Activated CD4-positive, alpha-beta T cell treated with anti-CD3 and anti-CD28 coated beads, Interleukin-2, Interleukin-4, amounts not matched to agents 100 ng/mL and 50 ng/mL, durations not matched to agents 16 hours and 8 hours (primary cell): Measurements from ENCODE around the gene BGLAP.

Source experiments
- DNase-seq: peaks from one replicate; pipeline ENCODE4 v3.0.0-alpha.2; 2020; ENCODE audit warnings: low spot score

The BGLAP gene

GRCh38 chr1:156258859-156259258, 16.9 kb downstream of the BGLAP start:
- DNase-seq, result no peak

- no peak for DNase-seq
These were observed 17.8 kb downstream of the BGLAP start for GRCh38 chr1:156259805-156260204.

GRCh38 chr1:156260896-156261295, 18.9 kb downstream of the BGLAP start:
- DNase-seq, result no peak

GRCh38 chr1:156262461-156263287, 20.7 kb downstream of the BGLAP start:
- DNase-seq, result no peak

DNA sequence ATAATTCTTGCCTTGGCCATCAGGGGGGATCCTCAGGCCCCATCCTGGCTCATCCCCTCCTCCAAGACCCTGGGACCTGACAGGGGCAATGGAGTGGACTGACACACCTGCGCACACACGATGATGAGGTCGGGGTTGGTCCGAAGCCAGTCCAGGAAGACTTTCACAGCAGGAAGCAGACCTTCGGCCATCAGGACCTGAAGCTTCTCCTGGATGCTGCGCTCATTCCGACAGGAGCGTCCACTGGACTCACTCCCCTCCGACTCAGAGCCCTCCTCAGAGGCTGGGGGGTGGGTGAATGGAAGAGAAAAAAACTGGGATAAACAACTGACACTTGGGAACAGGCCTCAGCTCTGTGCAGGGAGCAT, 21.3 kb downstream of the BGLAP start:
- no peak for DNase-seq

- no peak for DNase-seq
These were observed 24.1 kb downstream of the BGLAP start for GRCh38 chr1:156266051-156266450.

GRCh38 chr1:156268336-156268735, 26.4 kb downstream of the BGLAP start:
- DNase-seq, result no peak

DNA sequence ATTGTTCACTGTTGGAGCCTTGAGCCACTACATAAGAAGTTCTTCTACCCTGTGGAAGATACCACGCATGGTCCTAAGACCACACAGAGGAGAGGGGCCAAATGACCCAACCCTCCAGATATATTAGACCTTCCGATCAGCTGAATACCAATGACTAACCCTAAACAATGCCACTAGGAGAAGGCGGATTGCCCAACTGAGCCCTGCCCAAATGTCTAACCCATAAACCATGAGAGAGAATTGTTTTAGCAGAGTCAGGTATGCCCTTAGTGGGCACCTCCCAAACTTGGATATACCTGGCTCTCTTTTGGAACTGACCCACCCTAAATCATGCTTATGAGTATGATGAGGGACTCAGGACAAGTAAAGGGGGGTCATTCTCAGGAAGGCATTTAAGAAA, 28.3 kb downstream of the BGLAP start:
- no peak for DNase-seq

- DNase-seq, result no peak
These were observed 34.5 kb downstream of the BGLAP start for GRCh38 chr1:156276532-156276931.

DNA sequence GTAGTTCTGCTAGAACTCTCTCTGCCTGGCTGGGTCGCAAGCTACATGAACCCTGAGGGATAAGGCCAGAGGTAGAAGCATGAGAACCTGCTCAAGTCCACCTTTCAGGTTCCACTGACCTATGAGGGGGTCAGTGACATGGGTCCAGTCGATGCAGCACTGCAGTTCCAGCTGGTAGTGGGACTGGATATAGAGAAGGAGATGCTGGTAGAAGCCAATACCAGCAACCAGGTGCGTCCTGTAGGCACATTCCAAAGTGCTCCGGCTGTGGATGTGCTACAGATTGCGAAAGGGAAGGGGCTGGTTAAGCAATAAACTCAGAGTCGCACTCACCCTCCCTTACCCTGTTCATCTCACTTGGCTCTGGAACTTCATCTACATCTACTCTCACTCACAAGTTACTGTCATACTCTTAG, 35.0 kb downstream of the BGLAP start:
- DNase-seq, result no peak

GRCh38 chr1:156279837-156280236, 37.9 kb downstream of the BGLAP start:
- no peak for DNase-seq

GRCh38 chr1:156281281-156281680, 39.3 kb downstream of the BGLAP start:
- peak; percentile 53 for DNase-seq

GRCh38 chr1:156281693-156282478, 39.9 kb downstream of the BGLAP start:
- peak; percentile 32 for DNase-seq

DNA sequence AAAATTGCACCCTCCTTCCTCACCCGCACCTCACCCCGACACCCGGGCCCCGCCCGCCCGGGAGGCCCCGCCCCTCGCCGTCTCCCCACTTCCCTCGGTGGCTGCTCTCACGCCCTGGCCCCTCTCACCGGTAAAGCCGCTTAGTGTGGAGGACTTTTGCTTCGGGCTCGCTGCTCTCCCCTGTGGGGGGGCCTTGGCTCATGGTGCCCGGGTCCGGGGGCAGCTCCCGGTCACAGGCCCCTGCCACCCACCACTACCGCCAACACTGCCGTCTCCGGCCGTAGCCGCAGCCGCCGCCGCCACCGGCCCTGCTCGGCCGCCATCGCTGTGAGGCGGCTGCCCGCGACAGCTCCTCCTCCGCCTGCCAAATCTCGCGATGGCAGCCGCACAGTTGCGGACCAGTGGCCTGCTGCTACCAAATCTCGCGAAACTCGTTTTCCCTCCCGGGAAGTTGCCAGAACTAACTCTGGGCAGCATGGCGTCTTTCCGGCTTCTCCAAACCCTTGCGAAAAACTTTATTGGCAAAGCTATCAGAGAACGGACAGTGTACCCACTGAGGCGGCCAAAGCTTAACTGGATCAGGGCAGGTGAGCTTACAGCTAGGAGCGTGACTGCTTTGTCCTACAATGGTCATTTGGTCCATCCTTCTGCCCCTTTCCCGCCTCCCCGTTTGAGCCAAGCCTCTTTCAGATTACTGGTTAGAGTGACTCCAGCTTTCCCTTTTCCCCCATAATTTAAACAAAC, 40.7 kb downstream of the BGLAP start, which contains the start of gene SMG5:
Gene SMG5 (minus strand): TSS at position 347 of the 744 bp plus-strand sequence. CDS start 145 bp downstream, at position 202.
- peak; percentile 99 for DNase-seq

- DNase-seq, result no peak
These were observed 41.5 kb downstream of the BGLAP start for GRCh38 chr1:156283521-156283920.

GRCh38 chr1:156284112-156284511, 42.1 kb downstream of the BGLAP start, which contains the start of gene TMEM79:
Gene TMEM79, plus strand, starts transcription at chr1:156284325. Its CDS starts 902 bp downstream, at chr1:156285227.
- DNase-seq, result no peak

DNA sequence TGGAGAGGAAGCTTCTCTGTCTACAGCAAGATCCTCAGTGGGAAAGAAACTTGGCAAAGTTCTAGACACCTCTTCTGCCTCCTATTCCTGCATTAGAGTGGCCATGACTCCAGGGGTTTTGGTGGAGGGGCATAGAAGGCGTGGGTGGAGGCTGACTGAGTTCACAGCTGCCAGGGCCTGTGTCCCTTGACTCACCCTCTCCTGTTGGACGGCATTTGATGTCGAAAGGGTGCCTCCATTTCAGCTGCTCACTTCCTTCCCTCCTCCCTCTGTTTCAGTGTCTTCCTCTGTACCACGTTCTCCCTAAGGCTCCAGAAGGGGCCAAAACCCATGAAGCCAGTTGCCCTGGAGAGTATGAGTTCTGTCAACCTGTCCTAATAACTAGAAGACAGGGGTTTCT, 42.8 kb downstream of the BGLAP start:
- DNase-seq, result no peak

- DNase-seq, result no peak
These were observed 43.5 kb downstream of the BGLAP start for GRCh38 chr1:156285437-156285836.

GRCh38 chr1:156286061-156286460, 44.1 kb downstream of the BGLAP start:
- no peak for DNase-seq

DNA sequence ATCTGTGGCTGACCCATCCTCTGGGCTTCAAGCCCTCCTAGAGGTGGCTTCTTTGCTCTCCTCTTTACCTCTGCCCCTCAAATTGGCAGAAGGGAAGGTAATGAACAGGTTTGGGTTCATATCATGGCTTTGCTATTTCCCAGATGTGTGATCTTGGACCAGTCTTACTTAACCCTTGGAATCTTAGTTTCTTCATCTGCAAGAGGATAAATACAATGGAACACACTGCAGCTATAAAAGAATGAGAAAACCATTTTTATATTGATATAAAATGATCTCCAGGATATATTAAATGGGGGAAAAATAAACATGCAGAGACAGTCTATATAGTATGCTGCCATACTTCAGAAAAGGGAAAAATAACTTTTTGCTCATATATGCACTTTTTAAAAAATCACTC, 47.9 kb downstream of the BGLAP start:
- DNase-seq, result no peak

DNA sequence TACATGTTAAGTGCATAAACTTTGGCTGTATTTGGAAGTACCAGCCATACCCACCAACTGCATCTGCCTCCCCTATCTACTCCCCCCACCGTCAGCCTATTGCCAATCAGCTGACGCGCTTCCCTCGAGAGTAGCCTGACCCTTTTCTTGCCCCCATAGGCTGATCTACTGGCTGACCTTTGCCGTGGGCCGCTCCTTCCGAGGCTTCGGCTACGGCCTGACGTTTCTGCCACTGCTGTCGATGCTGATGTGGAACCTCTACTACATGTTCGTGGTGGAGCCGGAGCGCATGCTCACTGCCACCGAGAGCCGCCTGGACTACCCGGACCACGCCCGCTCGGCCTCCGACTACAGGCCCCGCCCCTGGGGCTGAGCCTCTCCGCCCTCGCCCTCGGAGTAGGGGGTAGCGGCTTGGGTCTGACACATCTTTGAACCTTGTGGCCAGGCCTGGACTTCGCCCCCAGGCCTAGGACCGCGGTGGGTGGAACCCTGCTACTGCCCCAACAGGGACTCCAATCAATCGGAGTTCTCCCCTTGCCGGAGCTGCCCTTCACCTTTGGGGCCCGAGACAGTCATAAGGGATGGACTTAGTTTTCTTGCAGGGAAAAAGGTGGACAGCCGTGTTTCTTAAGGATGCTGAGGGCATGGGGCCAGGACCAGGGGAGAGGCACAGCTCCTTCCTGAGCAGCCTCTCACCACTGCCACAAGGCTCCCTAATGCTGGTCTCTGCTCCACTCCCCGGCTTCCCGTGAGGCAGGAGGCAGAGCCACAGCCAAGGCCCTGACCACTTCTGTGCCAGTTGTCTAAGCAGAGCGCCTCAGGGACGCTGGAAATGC, 49.5 kb downstream of the BGLAP start:
- DNase-seq, result no peak
